Right renal cortex interstitium (tissue), 3 donors: Measurements from ENCODE around the gene IP6K1. TPM values are rescaled to one million over a fixed set of nuclear protein-coding genes. Genes with fewer than 3 reads are reported as not detected.

ENCODE experiments used
- polyA plus RNA-seq, 3 donors: library from polyadenylated mRNA; unstranded; fragments of 120-200 nt; gene quantifications; one replicate each; pipeline ENCODE4 v1.2.1, GENCODE V29; 2013; ENCODE audit not compliant: insufficient read length in 3 of 3

The IP6K1 gene
- polyA plus RNA-seq, 3 donors = 52.5 to 60.9 (median 55.7) TPM

Other genes with a start within 250 kb of the IP6K1 start
- 1 to 10 TPM in 2 of 3 donors, under 1 TPM in 1; 0.93 to 1.6 (median 1.1) TPM for gene BSN, start 232.1 kb downstream of the IP6K1 start, polyA plus RNA-seq
- 100 to 1,000 TPM; 147 to 178 (median 155) TPM for gene APEH, start 112.2 kb downstream of the IP6K1 start, polyA plus RNA-seq
- gene MST1, start 97.1 kb downstream of the IP6K1 start, polyA plus RNA-seq = 100 to 1,000 TPM in 2 of 3 donors, 10 to 100 TPM in 1; 93.8 to 176 (median 110) TPM
- 10 to 100 TPM; 34.3 to 38.2 (median 35.8) TPM for gene RNF123, start 97.0 kb downstream of the IP6K1 start, polyA plus RNA-seq
- gene AMIGO3, start 66.9 kb downstream of the IP6K1 start, polyA plus RNA-seq = 1 to 10 TPM in 2 of 3 donors, under 1 TPM in 1; 0.93 to 1.5 (median 1.0) TPM
- gene GMPPB, start 62.6 kb downstream of the IP6K1 start, polyA plus RNA-seq = 10 to 100 TPM; 10.7 to 14.1 (median 12.8) TPM
- gene CDHR4, start 13.3 kb upstream of the IP6K1 start, polyA plus RNA-seq = not detected
- 10 to 100 TPM; 10.3 to 12.4 (median 10.6) TPM for gene INKA1, start 16.7 kb upstream of the IP6K1 start, polyA plus RNA-seq
- 10 to 100 TPM; 29.6 to 37.4 (median 31.6) TPM for gene UBA7, start 27.4 kb upstream of the IP6K1 start, polyA plus RNA-seq
- 1 to 10 TPM; 8.4 to 9.8 (median 8.8) TPM for gene TRAIP, start 70.0 kb upstream of the IP6K1 start, polyA plus RNA-seq
- gene CAMKV, start 83.4 kb upstream of the IP6K1 start, polyA plus RNA-seq = under 1 TPM in 2 of 3 donors, not detected in 1; 0.11 TPM
- gene MST1R, start 117.3 kb upstream of the IP6K1 start, polyA plus RNA-seq = 1 to 10 TPM in 2 of 3 donors, under 1 TPM in 1; 0.62 to 1.8 (median 1.6) TPM
- gene MON1A, start 143.3 kb upstream of the IP6K1 start, polyA plus RNA-seq = 1 to 10 TPM; 6.9 to 8.5 (median 7.6) TPM
- gene RBM6, start 153.6 kb upstream of the IP6K1 start, polyA plus RNA-seq = 100 to 1,000 TPM; 107 to 136 (median 109) TPM